ENCODE results near the gene KLHL22. TPM values are rescaled to one million over a fixed set of nuclear protein-coding genes. Genes with fewer than 3 reads are reported as not detected.

The KLHL22 gene
- total RNA-seq, 4 donors from 2014 or later = 14.0 to 23.8 (median 20.2) TPM

GRCh38 chr22:20435436-20436306 is 59.9 kb downstream of the KLHL22 start:
- WGBS, 2 donors = 59 to 73% methylated on average over 8 to 11 of the region's 11 CpGs
- intact Hi-C loops (cut with DNase I; ENCODE audit: low total_unique reads) = no loop called here
- H3K4me3 ChIP-seq (ENCODE audit: low read depth, poor library complexity, severe bottlenecking) = no peak overlapping the region
- no peak for TF ChIP-seq POLR2A (IDR thresholded peaks at IDR 0.05)
- TF ChIP-seq, protein P1, sequence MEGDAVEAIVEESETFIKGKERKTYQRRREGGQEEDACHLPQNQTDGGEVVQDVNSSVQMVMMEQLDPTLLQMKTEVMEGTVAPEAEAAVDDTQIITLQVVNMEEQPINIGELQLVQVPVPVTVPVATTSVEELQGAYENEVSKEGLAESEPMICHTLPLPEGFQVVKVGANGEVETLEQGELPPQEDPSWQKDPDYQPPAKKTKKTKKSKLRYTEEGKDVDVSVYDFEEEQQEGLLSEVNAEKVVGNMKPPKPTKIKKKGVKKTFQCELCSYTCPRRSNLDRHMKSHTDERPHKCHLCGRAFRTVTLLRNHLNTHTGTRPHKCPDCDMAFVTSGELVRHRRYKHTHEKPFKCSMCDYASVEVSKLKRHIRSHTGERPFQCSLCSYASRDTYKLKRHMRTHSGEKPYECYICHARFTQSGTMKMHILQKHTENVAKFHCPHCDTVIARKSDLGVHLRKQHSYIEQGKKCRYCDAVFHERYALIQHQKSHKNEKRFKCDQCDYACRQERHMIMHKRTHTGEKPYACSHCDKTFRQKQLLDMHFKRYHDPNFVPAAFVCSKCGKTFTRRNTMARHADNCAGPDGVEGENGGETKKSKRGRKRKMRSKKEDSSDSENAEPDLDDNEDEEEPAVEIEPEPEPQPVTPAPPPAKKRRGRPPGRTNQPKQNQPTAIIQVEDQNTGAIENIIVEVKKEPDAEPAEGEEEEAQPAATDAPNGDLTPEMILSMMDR (IDR thresholded peaks at IDR 0.05) = no peak
- DNase-seq (ENCODE audit: low spot score in 2 of 2) = peak in 1 of 2 donors; percentile 80

GRCh38 chr22:20434773-20435172 is 60.8 kb downstream of the KLHL22 start:
- 91 to 96% methylated on average over 3 of the region's 3 CpGs for WGBS, 2 donors

DNA sequence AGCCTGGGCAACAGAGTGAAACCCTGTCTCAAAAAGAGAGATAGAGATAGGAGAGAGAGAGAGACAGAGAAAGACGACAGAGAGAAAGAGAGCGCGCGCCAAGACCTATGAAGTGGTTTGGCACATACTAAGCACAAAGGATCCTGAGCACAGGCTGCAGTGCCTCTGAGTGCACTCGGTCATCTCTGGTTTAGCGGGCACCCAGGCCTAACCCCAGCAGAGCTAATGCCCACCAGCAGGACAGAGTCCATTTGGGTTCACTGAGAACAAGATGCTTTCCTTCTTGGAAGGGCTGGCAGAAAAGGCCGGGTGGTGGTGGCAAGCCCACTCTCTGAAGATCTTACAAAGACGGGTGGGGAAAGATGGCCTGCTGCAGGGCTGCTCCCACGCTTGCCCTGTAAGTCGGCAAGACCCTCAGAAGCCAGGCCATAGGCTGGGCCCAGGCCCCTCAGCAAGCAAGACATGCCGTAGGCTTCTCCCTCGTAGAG is 61.3 kb downstream of the KLHL22 start:
- no peak for DNase-seq (ENCODE audit: low spot score in 2 of 2)
- TF ChIP-seq POLR2A (IDR thresholded peaks at IDR 0.05) = no peak
- TF ChIP-seq, protein P1 (IDR thresholded peaks at IDR 0.05) = no peak
- no peak overlapping the region for H3K4me3 ChIP-seq (ENCODE audit: low read depth, poor library complexity, severe bottlenecking)
- intact Hi-C loops (cut with DNase I; ENCODE audit: low total_unique reads) = no loop called here
- 91 to 92% methylated on average over 12 of the region's 12 CpGs for WGBS, 2 donors

More at GRCh38 chr22:20434773-20435172, 60.8 kb downstream of the KLHL22 start:
- intact Hi-C loops (cut with DNase I; ENCODE audit: low total_unique reads) = no loop called here
- DNase-seq (ENCODE audit: low spot score in 2 of 2) = peak in 1 of 2 donors; percentile 68
- TF ChIP-seq, protein P1 (IDR thresholded peaks at IDR 0.05) = no peak
- no peak for TF ChIP-seq POLR2A (IDR thresholded peaks at IDR 0.05)
- H3K4me3 ChIP-seq (ENCODE audit: low read depth, poor library complexity, severe bottlenecking) = no peak overlapping the region

DNA sequence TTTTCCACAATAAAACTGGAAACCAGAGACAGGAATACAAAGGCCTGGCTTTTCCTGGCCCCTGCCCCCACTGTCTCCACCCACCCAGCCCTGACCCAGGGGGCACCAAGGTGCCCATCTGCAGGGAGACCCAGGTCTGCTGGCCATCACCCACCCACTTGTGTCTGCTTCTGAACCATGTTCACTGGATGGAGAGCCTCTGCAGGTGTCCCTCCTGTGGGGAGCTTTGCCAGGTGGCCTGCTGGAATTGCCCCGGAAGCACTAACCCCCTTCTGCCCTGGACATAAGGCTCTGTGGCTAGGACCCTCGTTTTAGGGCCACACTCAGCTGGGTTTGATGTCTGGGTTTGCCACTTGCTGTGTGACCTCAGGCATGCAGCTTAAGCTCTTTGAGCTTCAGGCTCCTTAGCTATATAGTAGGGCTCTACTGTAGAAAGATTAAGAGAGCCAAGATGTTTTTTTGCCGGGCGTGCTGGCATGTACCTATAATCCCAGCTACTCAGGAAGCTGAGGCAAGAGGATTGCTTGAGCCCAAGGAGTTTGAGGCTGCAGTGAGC is 61.8 kb downstream of the KLHL22 start:
- WGBS, 2 donors = 67 to 78% methylated on average over 4 of the region's 4 CpGs
- intact Hi-C loops (cut with DNase I; ENCODE audit: low total_unique reads) = no loop called here

DNA sequence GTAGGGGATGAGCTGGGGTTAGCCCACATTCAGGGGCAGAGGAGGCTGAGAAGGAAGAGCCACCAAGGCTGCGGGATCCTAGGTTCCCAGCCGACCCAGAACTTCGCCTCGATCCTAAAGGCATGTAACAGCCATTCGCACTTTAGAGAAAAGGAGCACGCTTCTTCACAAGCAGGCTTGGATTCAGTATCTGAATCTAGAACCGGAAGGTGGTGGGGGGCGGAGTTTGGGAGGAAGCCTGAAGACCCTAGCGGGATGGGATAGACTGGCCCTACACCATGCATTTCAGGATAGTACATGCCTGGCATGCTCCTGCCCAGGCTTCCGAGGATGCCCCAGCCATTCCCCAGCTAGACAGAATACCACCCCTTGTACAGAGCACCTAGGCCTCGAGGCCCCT is 62.4 kb downstream of the KLHL22 start:
- WGBS, 2 donors = 89 to 93% methylated on average over 11 of the region's 11 CpGs
- TF ChIP-seq, protein P1 (IDR thresholded peaks at IDR 0.05) = no peak
- TF ChIP-seq POLR2A (IDR thresholded peaks at IDR 0.05) = no peak
- intact Hi-C loops (cut with DNase I; ENCODE audit: low total_unique reads) = no loop called here
- no peak overlapping the region for H3K4me3 ChIP-seq (ENCODE audit: low read depth, poor library complexity, severe bottlenecking)
- peak in 1 of 2 donors; percentile 70 for DNase-seq (ENCODE audit: low spot score in 2 of 2)

More for the DNA sequence above, 61.8 kb downstream of the KLHL22 start:
- TF ChIP-seq POLR2A (IDR thresholded peaks at IDR 0.05) = no peak
- TF ChIP-seq, protein P1 (IDR thresholded peaks at IDR 0.05) = no peak
- DNase-seq (ENCODE audit: low spot score in 2 of 2) = no peak
- no peak overlapping the region for H3K4me3 ChIP-seq (ENCODE audit: low read depth, poor library complexity, severe bottlenecking)
